HG03097 (cell line): ENCODE data around the gene KDM4C.

Source experiments
- ATAC-seq: cut with Tn5 transposase; IDR thresholded peaks from one replicate; pipeline ENCODE4 v1.9.1; 2021; ENCODE audit not compliant: unreplicated experiment, low FRiP score

The KDM4C gene

GRCh38 chr9:6845880-6846279 is 88.1 kb downstream of the KDM4C start:
- ATAC-seq, result no peak

- no peak for ATAC-seq
These were observed 94.6 kb downstream of the KDM4C start for GRCh38 chr9:6852243-6852963.

GRCh38 chr9:6855860-6856259 is 98.1 kb downstream of the KDM4C start:
- no peak for ATAC-seq

GRCh38 chr9:6864102-6864501 is 106.3 kb downstream of the KDM4C start:
- ATAC-seq, result no peak

- ATAC-seq, result no peak
These were observed 111.5 kb downstream of the KDM4C start for GRCh38 chr9:6869081-6869948.

GRCh38 chr9:6870149-6870548 is 112.4 kb downstream of the KDM4C start:
- ATAC-seq, result no peak

GRCh38 chr9:6870650-6871477 is 113.1 kb downstream of the KDM4C start:
- ATAC-seq, result no peak

- ATAC-seq, result no peak
These were observed 116.1 kb downstream of the KDM4C start for GRCh38 chr9:6873857-6874256.

GRCh38 chr9:6876195-6876894 is 118.6 kb downstream of the KDM4C start:
- no peak for ATAC-seq

- ATAC-seq, result no peak
These were observed 119.9 kb downstream of the KDM4C start for GRCh38 chr9:6877671-6878161.

- ATAC-seq, result no peak
These were observed 122.9 kb downstream of the KDM4C start for GRCh38 chr9:6880626-6881025.

GRCh38 chr9:6884101-6884500 is 126.3 kb downstream of the KDM4C start:
- no peak for ATAC-seq

- no peak for ATAC-seq
These were observed 127.2 kb downstream of the KDM4C start for GRCh38 chr9:6884990-6885389.

- no peak for ATAC-seq
These were observed 129.3 kb downstream of the KDM4C start for GRCh38 chr9:6887051-6887450.

GRCh38 chr9:6889868-6890267 is 132.1 kb downstream of the KDM4C start:
- ATAC-seq, result no peak

GRCh38 chr9:6893350-6894131 is 135.8 kb downstream of the KDM4C start:
- peak; percentile 31 for ATAC-seq

GRCh38 chr9:6894135-6894534 is 136.4 kb downstream of the KDM4C start:
- peak; percentile 86 for ATAC-seq

- no peak for ATAC-seq
These were observed 138.0 kb downstream of the KDM4C start for GRCh38 chr9:6895754-6896153.

GRCh38 chr9:6896562-6896961 is 138.8 kb downstream of the KDM4C start:
- ATAC-seq, result no peak
